Measurements from ENCODE around the gene OR10A6. TPM values are rescaled to one million over a fixed set of nuclear protein-coding genes. Genes with fewer than 3 reads are reported as not detected.

The OR10A6 gene
- total and polyA plus RNA-seq, 12 donors = not detected

- no peak for DNase-seq
- Histone ChIP-seq H3K27ac (no peak overlapping the region), H3K4me1 (no peaks in the 10 kb centered on the region), H3K9me3 (no peaks in the 10 kb centered on the region), H3K4me3 (no peak overlapping the region), H3K27me3 (peaks cover 0 to 13% (median 0%) of the 10 kb centered on the region in 7 donors), H3K36me3 (no peaks in the 10 kb centered on the region)
- TF ChIP-seq CTCF (IDR thresholded peaks at IDR 0.05) = no peak
- intact Hi-C loops (cut with DNase I) = no loop called here
- no peak for ATAC-seq
These were observed 40.8 kb upstream of the OR10A6 start for GRCh38 chr11:7971846-7972245.

- 52 to 55% methylated on average over 3 of the region's 3 CpGs for WGBS, 2 donors
- H3K27ac ChIP-seq = no peak overlapping the region
- no peaks in the 10 kb centered on the region for H3K36me3 ChIP-seq
- TF ChIP-seq CTCF (IDR thresholded peaks at IDR 0.05) = no peak
- ATAC-seq = no peak
- H3K9me3 ChIP-seq = no peaks in the 10 kb centered on the region
- no peak overlapping the region for H3K4me3 ChIP-seq
- H3K4me1 ChIP-seq = no peaks in the 10 kb centered on the region
- H3K27me3 ChIP-seq = peaks cover 0 to 13% (median 0%) of the 10 kb centered on the region in 7 donors
- DNase-seq = no peak
- intact Hi-C loops (cut with DNase I) = no loop called here
These were observed 38.9 kb upstream of the OR10A6 start for GRCh38 chr11:7969756-7970646.

- H3K36me3 ChIP-seq = no peaks in the 10 kb centered on the region
- ATAC-seq (no peak), DNase-seq (no peak)
- H3K9me3 ChIP-seq = no peaks in the 10 kb centered on the region
- 44 to 51% methylated on average over 2 of the region's 2 CpGs for WGBS, 2 donors
- H3K27ac ChIP-seq = no peak overlapping the region
- no peak for TF ChIP-seq CTCF (IDR thresholded peaks at IDR 0.05)
- intact Hi-C loops (cut with DNase I) = no loop called here
- H3K4me1 ChIP-seq = no peaks in the 10 kb centered on the region
- no peak overlapping the region for H3K4me3 ChIP-seq
- peaks cover 0 to 13% (median 0%) of the 10 kb centered on the region in 7 donors for H3K27me3 ChIP-seq
These were observed 37.6 kb upstream of the OR10A6 start for GRCh38 chr11:7968686-7969085.

- Histone ChIP-seq H3K4me3 (no peak overlapping the region), H3K27me3 (peaks cover 0 to 10% (median 0%) of the 10 kb centered on the region in 7 donors), H3K36me3 (no peaks in the 10 kb centered on the region), H3K4me1 (no peaks in the 10 kb centered on the region), H3K27ac (no peak overlapping the region), H3K9me3 (no peaks in the 10 kb centered on the region)
- TF ChIP-seq CTCF (IDR thresholded peaks at IDR 0.05) = no peak
- ATAC-seq (no peak), DNase-seq (no peak)
- intact Hi-C loops (cut with DNase I) = no loop called here
These were observed 36.8 kb upstream of the OR10A6 start for GRCh38 chr11:7967826-7968225.

Measured in heart right ventricle (tissue), 16 donors.